T1000 (cell line): Measurements from ENCODE around the gene CCR5AS.
"Not testable (repeated sequence)": the region's sequence is repeated elsewhere in the genome, so short reads cannot be mapped to it uniquely, and the experiment has no call there.

Experiments
- DNase-seq: peaks from one replicate; lab custom pipeline; 2025; ENCODE audit warnings: mixed read lengths; lab: John Stamatoyannopoulos, UW

The CCR5AS gene

GRCh38 chr3:46356276-46356675, 50.6 kb downstream of the CCR5AS start:
- DNase-seq = no peak

DNA sequence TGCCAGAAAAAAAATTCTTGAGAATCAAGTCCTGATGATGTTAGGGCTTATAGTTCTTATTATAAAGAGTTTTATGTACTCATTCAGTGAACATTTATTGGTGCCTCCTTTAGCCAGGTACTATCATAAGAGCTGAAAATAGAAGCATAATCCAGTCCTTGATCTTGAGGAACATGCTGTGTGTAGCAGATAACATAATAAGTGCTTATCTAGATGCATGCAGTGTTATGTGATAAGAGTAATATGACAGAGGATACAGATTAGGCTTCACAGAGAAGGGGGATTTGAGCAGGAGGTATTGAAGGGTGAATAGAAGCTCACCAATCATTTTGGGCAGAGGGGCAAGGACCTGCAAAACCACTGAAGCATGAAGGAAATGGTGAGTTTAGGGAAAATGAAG, 51.9 kb downstream of the CCR5AS start:
- DNase-seq = no peak

- no peak for DNase-seq
Measured at GRCh38 chr3:46354478-46354877, 52.4 kb downstream of the CCR5AS start.

DNA sequence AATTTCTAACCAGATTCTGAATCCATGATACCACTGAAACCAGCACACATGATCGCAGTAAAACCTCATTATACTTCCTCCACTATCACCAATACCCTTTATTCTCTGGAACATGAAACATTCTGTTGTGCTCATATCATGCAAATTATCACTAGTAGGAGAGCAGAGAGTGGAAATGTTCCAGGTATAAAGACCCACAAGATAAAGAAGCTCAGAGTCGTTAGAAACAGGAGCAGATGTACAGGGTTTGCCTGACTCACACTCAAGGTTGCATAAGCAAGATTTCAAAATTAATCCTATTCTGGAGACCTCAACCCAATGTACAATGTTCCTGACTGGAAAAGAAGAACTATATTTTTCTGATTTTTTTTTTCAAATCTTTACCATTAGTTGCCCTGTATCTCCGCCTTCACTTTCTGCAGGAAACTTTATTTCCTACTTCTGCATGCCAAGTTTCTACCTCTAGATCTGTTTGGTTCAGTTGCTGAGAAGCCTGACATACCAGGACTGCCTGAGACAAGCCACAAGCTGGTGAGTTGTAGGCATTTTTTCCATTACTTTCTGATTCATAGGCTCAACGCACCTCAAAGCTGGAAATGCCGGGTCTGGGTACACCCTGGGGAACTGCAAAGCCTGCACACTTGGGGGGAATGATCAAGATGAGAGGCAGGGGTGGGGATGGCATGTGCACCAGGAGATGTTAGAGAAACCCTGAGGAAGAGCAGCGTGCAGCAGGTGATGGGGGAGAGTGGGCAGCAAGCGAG, 53.0 kb downstream of the CCR5AS start, which contains the start of gene CCR2:
TSS of gene CCR2 (plus strand) at position 465 of the 764 bp plus-strand sequence. CDS start 3,417 bp downstream, outside the sequence.
- no peak for DNase-seq

DNA sequence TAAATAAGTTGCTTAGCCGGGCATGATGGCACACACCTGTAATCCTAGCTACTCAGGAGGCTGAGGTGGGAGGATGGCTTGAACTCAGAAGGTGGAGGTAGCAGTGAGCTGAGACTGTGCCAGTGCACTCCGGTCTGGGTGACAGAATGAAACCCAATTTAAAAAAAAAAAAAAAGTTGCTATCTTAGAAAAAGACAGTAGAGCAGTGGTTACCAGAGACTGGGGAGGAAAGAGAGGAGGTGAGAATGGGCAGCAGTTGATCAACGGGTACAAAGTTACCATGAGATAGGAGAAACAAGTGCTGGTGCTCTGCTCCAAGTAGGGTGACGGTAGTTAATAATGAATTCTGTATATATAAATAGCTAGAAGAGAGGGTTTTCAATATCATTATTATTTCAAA, 53.8 kb downstream of the CCR5AS start:
- no peak for DNase-seq

GRCh38 chr3:46351646-46352045, 55.2 kb downstream of the CCR5AS start:
- no peak for DNase-seq

GRCh38 chr3:46350262-46350565, 56.7 kb downstream of the CCR5AS start:
- DNase-seq = no peak

DNA sequence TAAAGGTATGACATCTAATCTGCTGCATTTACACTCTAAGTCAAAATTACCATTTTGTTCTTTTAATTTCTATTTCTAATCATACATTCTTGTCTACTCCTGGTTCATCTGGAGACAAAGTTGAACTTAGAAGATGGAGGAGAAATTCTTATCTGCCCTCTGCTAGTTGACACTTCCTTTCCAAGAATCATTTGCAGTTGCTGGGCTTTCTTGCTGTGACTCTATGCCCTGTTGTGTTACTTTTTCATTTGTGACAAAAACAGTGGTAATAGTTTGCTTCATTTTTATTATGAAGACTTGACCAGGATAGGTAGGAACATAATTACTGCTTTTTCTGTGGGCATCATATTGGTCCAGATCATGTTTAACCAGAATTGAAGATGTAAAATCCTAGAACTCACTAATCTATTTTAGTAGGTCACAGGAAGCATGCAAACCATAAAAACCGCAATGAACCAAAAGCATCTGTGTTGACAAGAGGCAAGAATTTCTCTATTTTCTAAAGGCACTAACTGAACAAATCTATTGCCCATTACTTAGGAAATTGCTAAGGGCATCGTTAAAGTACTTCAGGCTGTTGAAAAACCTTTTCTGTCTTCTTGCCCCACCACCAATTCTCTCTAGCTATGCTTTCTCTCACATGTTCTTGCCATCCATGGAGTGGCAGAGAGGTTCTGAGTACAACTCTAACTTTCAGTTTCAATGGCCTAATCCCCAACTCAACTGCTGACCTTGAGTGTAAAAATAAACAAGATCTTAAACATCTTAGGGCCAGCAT, 57.2 kb downstream of the CCR5AS start:
- DNase-seq = no peak

GRCh38 chr3:46348823-46349482, 57.9 kb downstream of the CCR5AS start:
- no peak for DNase-seq

- DNase-seq = no peak
Measured at GRCh38 chr3:46344476-46344875, 62.4 kb downstream of the CCR5AS start.

GRCh38 chr3:46338840-46339239, 68.0 kb downstream of the CCR5AS start:
- no peak for DNase-seq

GRCh38 chr3:46337911-46338310, 69.0 kb downstream of the CCR5AS start:
- DNase-seq = no peak

DNA sequence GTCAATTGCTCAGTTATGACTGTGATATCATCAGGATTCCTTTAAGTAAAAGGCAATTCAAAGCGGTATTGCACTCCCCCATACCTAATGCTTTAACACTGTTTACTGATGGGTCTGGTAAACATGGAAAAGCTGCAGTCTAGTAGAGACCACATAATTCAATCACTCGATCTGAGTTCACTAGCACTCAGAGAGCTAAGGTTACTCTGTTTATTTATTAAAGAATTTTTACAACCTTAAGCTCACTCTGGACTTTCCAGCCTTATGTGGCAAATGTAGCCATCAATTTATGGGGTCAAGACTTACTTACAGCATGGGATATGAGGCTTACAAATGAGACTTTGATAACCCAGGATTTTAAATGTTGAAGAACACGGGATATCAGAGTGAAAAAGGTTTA, 71.3 kb downstream of the CCR5AS start:
- no peak for DNase-seq

DNA sequence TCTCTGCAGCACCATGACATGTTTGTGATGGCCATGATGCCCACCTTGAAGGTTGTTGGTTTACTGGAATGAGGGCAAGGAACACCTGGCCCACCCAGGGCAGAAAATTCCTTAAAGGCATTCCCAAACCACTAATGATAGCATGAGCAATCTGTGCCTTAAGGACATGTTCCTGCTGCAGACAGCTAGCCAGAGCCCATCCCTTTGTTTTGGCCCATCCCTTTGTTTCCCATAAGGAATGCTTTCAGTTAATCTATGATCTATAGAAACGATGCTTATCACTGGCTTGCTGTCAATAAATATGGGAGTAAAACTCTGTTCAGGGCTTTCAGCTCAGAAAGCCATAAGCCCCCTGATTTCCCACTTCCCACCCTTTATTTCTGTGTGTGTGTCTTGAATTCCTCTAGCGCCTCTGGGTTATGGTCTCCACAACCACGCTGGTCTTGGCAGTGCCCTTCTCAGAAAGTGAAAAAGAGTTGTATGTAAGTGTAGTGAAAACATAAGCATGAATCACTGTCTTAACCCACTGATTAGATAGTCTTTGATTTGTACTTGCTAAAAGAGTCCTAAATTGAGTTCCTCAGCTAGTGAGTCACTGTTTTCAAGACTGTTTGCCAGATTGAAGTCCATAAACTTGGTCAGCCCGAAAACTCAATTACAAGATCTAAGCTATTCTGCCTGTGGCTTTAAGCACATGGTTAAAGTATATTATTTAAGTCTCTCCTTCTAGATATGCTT, 72.0 kb downstream of the CCR5AS start:
- no peak for DNase-seq

DNA sequence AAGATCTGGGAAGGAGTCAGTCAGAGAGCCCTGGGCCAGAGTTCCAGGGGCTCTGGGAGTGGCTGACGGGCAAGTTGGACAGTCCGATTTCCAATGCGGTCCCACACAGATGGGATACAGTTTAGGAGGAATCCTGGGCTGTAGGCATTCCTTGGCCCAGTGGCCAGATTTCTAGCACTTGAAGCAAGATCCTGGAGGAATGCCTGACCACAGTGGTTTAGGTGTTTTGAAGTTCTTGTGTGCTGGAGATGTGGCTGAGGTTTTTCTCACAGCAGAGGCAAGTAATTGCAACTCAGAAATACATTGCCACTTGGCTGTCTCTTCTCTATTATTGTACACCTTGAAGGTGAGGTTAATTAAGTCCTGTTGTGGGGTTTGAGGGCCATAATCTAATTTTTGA, 76.2 kb downstream of the CCR5AS start:
- not testable (repeated sequence) for DNase-seq

DNA sequence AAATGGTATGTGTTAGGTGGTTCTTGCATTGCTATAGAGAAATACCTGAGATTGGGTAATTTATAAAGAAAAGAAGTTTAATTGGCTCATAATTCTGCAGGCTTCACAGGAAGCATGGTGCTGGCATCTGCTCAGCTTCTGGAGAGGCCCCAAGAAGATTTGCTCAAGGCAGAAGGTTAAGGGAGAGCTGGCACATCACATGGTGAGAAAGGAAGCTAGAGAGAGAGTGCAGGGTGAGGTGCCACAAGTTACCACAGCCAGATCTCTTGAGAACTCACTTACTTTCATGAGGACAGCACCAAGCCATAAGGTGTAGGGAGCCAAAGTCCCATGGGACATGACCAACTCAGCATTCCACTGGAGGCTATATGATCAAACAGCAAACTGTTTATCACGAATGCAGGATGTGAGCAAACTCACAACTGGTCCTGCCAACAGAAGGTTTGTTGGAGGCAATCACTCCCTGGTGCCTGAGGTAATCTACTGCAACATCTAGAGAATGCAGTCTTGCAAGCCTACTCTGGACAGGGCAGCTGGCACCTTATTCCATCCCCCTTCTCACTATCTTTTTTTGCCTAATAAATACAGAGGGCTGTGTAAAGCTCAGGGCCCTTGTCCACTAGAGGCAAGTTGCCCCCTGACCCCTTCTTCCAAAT, 81.1 kb downstream of the CCR5AS start:
- DNase-seq = no peak

GRCh38 chr3:46324036-46324435, 82.8 kb downstream of the CCR5AS start:
- DNase-seq = no peak

GRCh38 chr3:46321461-46322104, 85.3 kb downstream of the CCR5AS start:
- no peak for DNase-seq

- DNase-seq = no peak
Measured at GRCh38 chr3:46318207-46318927, 88.5 kb downstream of the CCR5AS start.

DNA sequence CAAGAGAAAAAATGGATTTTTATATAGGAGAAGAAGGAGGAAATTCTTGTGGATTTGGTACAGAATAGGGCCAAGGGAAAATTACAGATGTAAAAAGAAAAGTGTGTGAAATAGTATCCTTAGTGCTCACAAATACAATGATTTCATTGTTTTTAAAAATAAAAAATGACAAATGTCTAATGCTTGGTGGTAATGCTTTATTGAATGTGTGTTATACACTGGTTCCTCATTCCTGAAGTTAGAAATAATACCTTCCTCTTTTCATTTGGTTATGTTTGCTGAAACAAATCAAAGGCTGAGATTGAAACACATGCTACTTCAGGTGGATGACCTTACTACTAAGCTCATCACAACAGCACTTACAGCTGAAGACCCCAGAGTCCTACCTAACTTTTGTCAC, 90.7 kb downstream of the CCR5AS start:
- DNase-seq = no peak

DNA sequence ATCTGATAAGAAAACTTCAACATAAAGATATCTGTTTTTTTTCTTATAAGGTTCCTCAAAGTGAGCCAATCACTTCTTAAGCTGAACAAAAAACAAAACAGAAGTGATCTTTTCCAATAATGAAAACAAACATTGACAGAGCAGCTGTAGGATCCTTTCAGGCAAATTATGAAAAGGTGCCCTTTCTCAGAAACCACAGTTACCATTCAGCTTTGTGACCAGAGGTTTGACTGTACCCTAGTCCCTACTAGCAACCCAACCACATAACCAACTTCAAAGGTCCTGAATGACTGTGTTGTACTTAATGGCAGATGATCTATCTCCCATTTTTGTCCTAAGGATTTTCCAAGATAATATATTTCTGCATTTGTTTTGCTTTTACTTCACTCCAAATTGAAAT, 92.3 kb downstream of the CCR5AS start:
- no peak for DNase-seq
